ENCODE results near the gene STK17B. TPM values are rescaled to one million over a fixed set of nuclear protein-coding genes. Genes with fewer than 3 reads are reported as not detected.

Gene STK17B
- total RNA-seq, 1 experiment from 2014 or later = 22.1 TPM

GRCh38 chr2:196145256-196145655 is 26.1 kb downstream of the STK17B start:
- Histone ChIP-seq H3K79me2 (ENCODE audit: low read length) (no peaks in the 10 kb centered on the region), H3K4me2 (ENCODE audit: low read length) (no peak overlapping the region), H3K4me1 (ENCODE audit: insufficient read depth, low read length) (peaks cover 17% of the 10 kb centered on the region), H3K9me2 (replicated peaks; ENCODE audit: low read length) (no peaks in the 10 kb centered on the region), H3K9me3 (ENCODE audit: low read length) (no peaks in the 10 kb centered on the region), H3K4me3 (ENCODE audit: low read length) (no peak overlapping the region), H2AFZ (ENCODE audit: low read length) (no peak overlapping the region), H3K9ac (ENCODE audit: low read length) (no peak overlapping the region), H3K27me3 (ENCODE audit: low read length) (no peaks in the 10 kb centered on the region), H3K27ac (ENCODE audit: low read length) (no peak overlapping the region), H4K20me1 (ENCODE audit: low read length) (no peaks in the 10 kb centered on the region), H3K36me3 (ENCODE audit: low read depth, low read length) (peaks cover 12% of the 10 kb centered on the region; the same call in 1 of the 2 replicates), H3F3A (ENCODE audit: low read length, unreplicated experiment) (no peaks in the 10 kb centered on the region)
- ATAC-seq (no peak), DNase-seq (no peak)
- ChIA-PET CTCF (no interaction called here), POLR2A (ENCODE audit: unreplicated experiment) (no interaction called here)
- no peak for TF ChIP-seq EZH2 (IDR thresholded peaks at IDR 0.05; ENCODE audit: low read length, unreplicated experiment)
- TF ChIP-seq, protein P1, sequence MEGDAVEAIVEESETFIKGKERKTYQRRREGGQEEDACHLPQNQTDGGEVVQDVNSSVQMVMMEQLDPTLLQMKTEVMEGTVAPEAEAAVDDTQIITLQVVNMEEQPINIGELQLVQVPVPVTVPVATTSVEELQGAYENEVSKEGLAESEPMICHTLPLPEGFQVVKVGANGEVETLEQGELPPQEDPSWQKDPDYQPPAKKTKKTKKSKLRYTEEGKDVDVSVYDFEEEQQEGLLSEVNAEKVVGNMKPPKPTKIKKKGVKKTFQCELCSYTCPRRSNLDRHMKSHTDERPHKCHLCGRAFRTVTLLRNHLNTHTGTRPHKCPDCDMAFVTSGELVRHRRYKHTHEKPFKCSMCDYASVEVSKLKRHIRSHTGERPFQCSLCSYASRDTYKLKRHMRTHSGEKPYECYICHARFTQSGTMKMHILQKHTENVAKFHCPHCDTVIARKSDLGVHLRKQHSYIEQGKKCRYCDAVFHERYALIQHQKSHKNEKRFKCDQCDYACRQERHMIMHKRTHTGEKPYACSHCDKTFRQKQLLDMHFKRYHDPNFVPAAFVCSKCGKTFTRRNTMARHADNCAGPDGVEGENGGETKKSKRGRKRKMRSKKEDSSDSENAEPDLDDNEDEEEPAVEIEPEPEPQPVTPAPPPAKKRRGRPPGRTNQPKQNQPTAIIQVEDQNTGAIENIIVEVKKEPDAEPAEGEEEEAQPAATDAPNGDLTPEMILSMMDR (conservative IDR thresholded peaks at IDR 0.05; ENCODE audit: low read depth, low read length) = no peak
- TF ChIP-seq EZH2phosphoT487 (IDR thresholded peaks at IDR 0.05; ENCODE audit: borderline replicate concordance, low read length) = no peak
- intact Hi-C loops (cut with micrococcal nuclease) = no loop called here
- BruUV-seq (replicated peaks) = no TSS peak

DNA sequence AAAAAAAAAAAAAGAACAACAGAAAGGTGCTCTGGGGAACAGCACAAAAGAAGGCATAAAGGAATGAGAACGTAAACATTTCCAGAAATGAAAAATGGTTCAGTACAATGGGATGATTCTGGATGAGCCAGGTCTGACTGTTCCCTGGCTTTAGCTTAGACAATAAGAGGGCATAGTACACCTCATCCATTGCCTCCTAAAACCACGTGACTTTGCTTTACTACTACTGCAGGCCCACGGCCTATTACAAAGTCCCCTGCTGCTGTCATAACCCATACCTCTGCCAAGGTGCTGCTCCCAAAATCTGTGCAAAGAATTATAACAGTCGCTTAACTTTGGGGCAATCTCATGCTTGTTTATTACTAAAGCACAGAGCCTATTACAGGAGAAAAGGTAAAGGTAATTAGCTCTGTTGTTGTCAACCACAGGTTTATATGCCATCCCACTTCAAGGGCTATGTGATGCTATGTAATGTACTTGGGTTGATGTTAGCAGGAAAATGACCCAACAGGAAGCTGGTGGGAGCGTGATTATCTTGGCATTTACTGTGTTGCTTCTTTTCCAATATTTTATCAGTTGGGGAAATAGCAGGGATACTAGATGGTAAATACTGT is 26.8 kb downstream of the STK17B start:
- Histone ChIP-seq H3K27me3 (ENCODE audit: low read length) (no peaks in the 10 kb centered on the region), H2AFZ (ENCODE audit: low read length) (no peak overlapping the region), H3K79me2 (ENCODE audit: low read length) (no peaks in the 10 kb centered on the region), H3K9me2 (replicated peaks; ENCODE audit: low read length) (no peaks in the 10 kb centered on the region), H3K9me3 (ENCODE audit: low read length) (no peaks in the 10 kb centered on the region), H3K27ac (ENCODE audit: low read length) (peak overlapping the region; percentile 52), H3K9ac (ENCODE audit: low read length) (no peak overlapping the region), H3F3A (ENCODE audit: low read length, unreplicated experiment) (no peaks in the 10 kb centered on the region), H3K4me1 (ENCODE audit: insufficient read depth, low read length) (peaks cover 17% of the 10 kb centered on the region), H4K20me1 (ENCODE audit: low read length) (no peaks in the 10 kb centered on the region), H3K36me3 (ENCODE audit: low read depth, low read length) (peaks cover 18% of the 10 kb centered on the region; the same call in 1 of the 2 replicates), H3K4me3 (ENCODE audit: low read length) (no peak overlapping the region), H3K4me2 (ENCODE audit: low read length) (no peak overlapping the region)
- DNase-seq (peak; percentile 54), ATAC-seq (0 out of 2 replicates have a peak, but pooled peaks have one; percentile 11)
- intact Hi-C loops (cut with micrococcal nuclease) = loop anchor here (5.0 kb wide), 1 partner anchor 67 kb away; no protein-coding TSS in a partner anchor
- BruUV-seq (replicated peaks) = no TSS peak
- CTCF ChIA-PET = interaction anchor here (0.9 kb wide), 1 partner anchor 22 kb away, joined by 6 read pairs; no protein-coding TSS in a partner anchor
- TF ChIP-seq EZH2 (IDR thresholded peaks at IDR 0.05; ENCODE audit: low read length, unreplicated experiment) (no peak), EZH2phosphoT487 (IDR thresholded peaks at IDR 0.05; ENCODE audit: borderline replicate concordance, low read length) (no peak)
- TF ChIP-seq, protein P1 (conservative IDR thresholded peaks at IDR 0.05; ENCODE audit: low read depth, low read length) = no peak
- POLR2A ChIA-PET (ENCODE audit: unreplicated experiment) = interaction anchor here (0.6 to 1.2 kb wide), 2 partner anchors 76 to 147 kb away, joined by 3 to 5 read pairs; partner anchors contain the start of gene DNAH7

GRCh38 chr2:196143730-196144131 is 27.6 kb downstream of the STK17B start:
- no peaks in the 10 kb centered on the region for H3F3A ChIP-seq (ENCODE audit: low read length, unreplicated experiment)

More at GRCh38 chr2:196143730-196144131, 27.6 kb downstream of the STK17B start:
- ATAC-seq (peak; percentile 97), DNase-seq (peak; percentile 87)
- peaks cover 22% of the 10 kb centered on the region for H3K36me3 ChIP-seq (ENCODE audit: low read depth, low read length)
- H3K9ac ChIP-seq (ENCODE audit: low read length) = no peak overlapping the region
- no peak overlapping the region for H3K4me3 ChIP-seq (ENCODE audit: low read length)
- H3K4me1 ChIP-seq (ENCODE audit: insufficient read depth, low read length) = peaks cover 17% of the 10 kb centered on the region
- no peaks in the 10 kb centered on the region for H3K79me2 ChIP-seq (ENCODE audit: low read length)
- peak overlapping the region; percentile 52 for H3K27ac ChIP-seq (ENCODE audit: low read length)
- TF ChIP-seq EZH2phosphoT487 (IDR thresholded peaks at IDR 0.05; ENCODE audit: borderline replicate concordance, low read length) (no peak), EZH2 (IDR thresholded peaks at IDR 0.05; ENCODE audit: low read length, unreplicated experiment) (no peak)
- TF ChIP-seq, protein P1 (conservative IDR thresholded peaks at IDR 0.05; ENCODE audit: low read depth, low read length) = no peak
- H4K20me1 ChIP-seq (ENCODE audit: low read length) = no peaks in the 10 kb centered on the region
- no peaks in the 10 kb centered on the region for H3K9me3 ChIP-seq (ENCODE audit: low read length)
- POLR2A ChIA-PET (ENCODE audit: unreplicated experiment) = interaction anchor here (0.6 to 1.2 kb wide), 5 partner anchors 20 to 1341 kb away, joined by 3 to 5 read pairs (median 3); partner anchors contain the start of genes DNAH7 and STK17B
- no peaks in the 10 kb centered on the region for H3K27me3 ChIP-seq (ENCODE audit: low read length)
- intact Hi-C loops (cut with micrococcal nuclease) = loop anchor here (1.0 to 5.0 kb wide), 3 partner anchors 17 to 66 kb away; partner anchors contain the start of gene STK17B
- no peaks in the 10 kb centered on the region for H3K9me2 ChIP-seq (replicated peaks; ENCODE audit: low read length)
- CTCF ChIA-PET = interaction anchor here (0.6 to 0.9 kb wide), 3 partner anchors 23 to 69 kb away, joined by 4 to 6 read pairs (median 4); no protein-coding TSS in a partner anchor
- H2AFZ ChIP-seq (ENCODE audit: low read length) = no peak overlapping the region
- BruUV-seq (replicated peaks) = no TSS peak
- peak overlapping the region; percentile 34 for H3K4me2 ChIP-seq (ENCODE audit: low read length)
